ENCODE data around the gene ZNF132. TPM values are rescaled to one million over a fixed set of nuclear protein-coding genes. Genes with fewer than 3 reads are reported as not detected.

The ZNF132 gene
- total RNA-seq, 3 donors from 2014 or later (not counting 1 experiment from before 2014, with no cell fraction given): 0.88 to 1.6 (median 1.5) TPM

DNA sequence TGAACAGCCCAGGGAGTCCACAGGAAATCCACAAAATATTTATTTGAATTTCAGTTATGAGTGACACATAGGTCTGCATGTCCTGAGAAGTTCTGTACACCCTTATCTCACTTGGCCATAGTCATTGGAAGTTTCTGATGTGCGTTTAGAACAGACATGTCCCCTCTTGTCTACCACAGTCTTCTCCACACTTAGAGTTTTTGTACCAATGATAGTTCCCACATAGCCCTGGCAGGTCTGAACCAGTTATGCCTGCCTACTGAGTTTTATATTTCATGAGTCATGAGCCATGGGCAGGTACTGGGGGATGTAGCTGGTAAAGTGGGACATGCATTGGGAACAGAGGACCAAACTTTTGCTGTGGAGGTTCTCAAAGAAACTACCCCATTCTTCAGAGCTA, 11.3 kb downstream of the ZNF132 start:
- Mint-ChIP-seq H3K36me3 (peaks cover 26% of the 10 kb centered on the region), H3K4me3 (no peak overlapping the region), H3K9me3 (peaks cover 3 to 9% of the 10 kb centered on the region in 2 donors), H3K27ac (no peak overlapping the region), H3K4me1 (no peaks in the 10 kb centered on the region), H3K27me3 (ENCODE audit: low read depth in 2 of 2) (no peaks in the 10 kb centered on the region)
- H3K4me1 ChIP-seq (ENCODE audit: control insufficient read depth, insufficient read depth, low read length): no peaks in the 10 kb centered on the region
- no peak for ATAC-seq
- 100% methylated on average over 1 of the region's 1 CpG for WGBS (ENCODE audit: insufficient coverage)
- H3K27me3 ChIP-seq (ENCODE audit: control insufficient read depth, insufficient read depth, low read length): no peaks in the 10 kb centered on the region
- no peak for DNase-seq
- no peak overlapping the region for H3K4me3 ChIP-seq (ENCODE audit: low read length)
- peaks cover 63% of the 10 kb centered on the region for H3K9me3 ChIP-seq (ENCODE audit: control insufficient read depth, insufficient read depth, low read length)
- H3K27ac ChIP-seq (ENCODE audit: low read length): no peak overlapping the region
- no peak for TF ChIP-seq CTCF (IDR thresholded peaks at IDR 0.05)
- intact Hi-C loops (cut with micrococcal nuclease): no loop called here
- peaks cover under 1% of the 10 kb centered on the region for H3K36me3 ChIP-seq (ENCODE audit: control insufficient read depth, insufficient read depth, low read length)

- H3K27me3 ChIP-seq (ENCODE audit: control insufficient read depth, insufficient read depth, low read length): no peaks in the 10 kb centered on the region
- intact Hi-C loops (cut with micrococcal nuclease): no loop called here
- Mint-ChIP-seq H3K27ac (no peak overlapping the region), H3K9me3 (no peaks in the 10 kb centered on the region), H3K4me1 (no peaks in the 10 kb centered on the region), H3K27me3 (ENCODE audit: low read depth in 2 of 2) (no peaks in the 10 kb centered on the region), H3K4me3 (no peak overlapping the region), H3K36me3 (peaks cover 8% of the 10 kb centered on the region)
- H3K9me3 ChIP-seq (ENCODE audit: control insufficient read depth, insufficient read depth, low read length): no peaks in the 10 kb centered on the region
- peaks cover 18% of the 10 kb centered on the region for H3K36me3 ChIP-seq (ENCODE audit: control insufficient read depth, insufficient read depth, low read length)
- WGBS (ENCODE audit: insufficient coverage): over 99% methylated on average over 7 of the region's 7 CpGs
- no peak overlapping the region for H3K27ac ChIP-seq (ENCODE audit: low read length)
- H3K4me3 ChIP-seq (ENCODE audit: low read length): no peak overlapping the region
- no peaks in the 10 kb centered on the region for H3K4me1 ChIP-seq (ENCODE audit: control insufficient read depth, insufficient read depth, low read length)
- ATAC-seq (no peak), DNase-seq (no peak)
- TF ChIP-seq CTCF (IDR thresholded peaks at IDR 0.05): no peak
These were observed 22.9 kb downstream of the ZNF132 start for GRCh38 chr19:58417071-58417470.

DNA sequence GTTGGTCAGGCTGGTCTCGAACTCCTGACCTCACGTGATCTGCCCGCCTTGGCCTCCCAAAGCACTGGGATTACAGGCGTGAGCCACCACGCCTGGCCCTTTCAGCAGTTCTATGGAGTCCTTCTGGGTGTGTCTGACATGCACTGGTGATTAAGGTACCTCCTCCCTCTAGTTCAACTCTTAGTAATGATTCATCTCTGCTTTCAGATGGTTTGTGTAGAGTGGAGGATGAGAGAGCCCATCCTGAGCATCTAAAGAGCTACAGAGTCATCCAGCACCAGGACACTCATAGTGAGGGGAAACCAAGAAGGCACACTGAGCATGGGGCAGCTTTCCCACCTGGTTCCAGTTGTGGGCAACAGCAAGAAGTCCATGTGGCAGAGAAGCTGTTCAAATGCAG, 23.3 kb downstream of the ZNF132 start:
- Mint-ChIP-seq H3K27me3 (ENCODE audit: low read depth in 2 of 2) (no peaks in the 10 kb centered on the region), H3K4me1 (no peaks in the 10 kb centered on the region), H3K9me3 (no peaks in the 10 kb centered on the region), H3K36me3 (peaks cover 8% of the 10 kb centered on the region), H3K27ac (no peak overlapping the region), H3K4me3 (no peak overlapping the region)
- Histone ChIP-seq H3K27me3 (ENCODE audit: control insufficient read depth, insufficient read depth, low read length) (no peaks in the 10 kb centered on the region), H3K4me1 (ENCODE audit: control insufficient read depth, insufficient read depth, low read length) (no peaks in the 10 kb centered on the region), H3K4me3 (ENCODE audit: low read length) (no peak overlapping the region), H3K27ac (ENCODE audit: low read length) (no peak overlapping the region), H3K36me3 (ENCODE audit: control insufficient read depth, insufficient read depth, low read length) (peaks cover 18% of the 10 kb centered on the region), H3K9me3 (ENCODE audit: control insufficient read depth, insufficient read depth, low read length) (no peaks in the 10 kb centered on the region)
- ATAC-seq: no peak
- no peak for DNase-seq
- intact Hi-C loops (cut with micrococcal nuclease): no loop called here
- no peak for TF ChIP-seq CTCF (IDR thresholded peaks at IDR 0.05)
- WGBS (ENCODE audit: insufficient coverage): 97% methylated on average over 5 of the region's 5 CpGs

Measured in natural killer cell (primary cell).